DND-41 (cell line): ENCODE data around the gene GLTP.

Experiments used
- ATAC-seq: fragments of 200-7000 bp; cut with Tn5 transposase; 3 replicates; pipeline ENCODE4 v1.9.1; 2021; ENCODE audit warnings: low read depth; ENCODE audit not compliant: insufficient read depth
- DNase-seq: peaks from one replicate; pipeline ENCODE4 v3.0.0-alpha.2; 2020
- H2AFZ ChIP-seq: 2 replicates; pipeline ENCODE4 v1.6.0; 2012; ENCODE audit warnings: low read depth, low read length
- H3K27ac ChIP-seq: 2 replicates; pipeline ENCODE4 v1.5.1; 2012; ENCODE audit warnings: low read length, inconsistent platforms
- H3K27me3 ChIP-seq: fragments of 200-600 bp; sonication (generic); 2 replicates; pipeline ENCODE4 v1.6.0; 2012; ENCODE audit warnings: low read length, mild to moderate bottlenecking, inconsistent platforms; ENCODE audit not compliant: insufficient read depth, poor library complexity
- H3K36me3 ChIP-seq: 2 replicates; pipeline ENCODE4 v1.5.1; 2012; ENCODE audit warnings: low read length, inconsistent platforms; ENCODE audit not compliant: insufficient read depth
- H3K4me1 ChIP-seq: 2 replicates; pipeline ENCODE4 v1.5.1; 2012; ENCODE audit warnings: mild to moderate bottlenecking, low read length; ENCODE audit not compliant: insufficient read depth
- H3K4me2 ChIP-seq: 2 replicates; pipeline ENCODE4 v1.6.0; 2012; ENCODE audit warnings: mild to moderate bottlenecking, moderate library complexity, low read length, inconsistent platforms; ENCODE audit not compliant: insufficient read depth
- H3K4me3 ChIP-seq, 2 experiments: fragments of 200-600 bp in 1 of 2; shearing (Covaris generic) in 1 of 2; 2 replicates each; pipeline ENCODE4 v1.5.1; 2012 to 2016; ENCODE audit warnings: inconsistent platforms in 2 of 2, low read length in 2 of 2, mild to moderate bottlenecking in 2 of 2, low read depth in 1 of 2, moderate library complexity in 1 of 2
- H3K79me2 ChIP-seq: 2 replicates; pipeline ENCODE4 v1.6.0; 2012; ENCODE audit warnings: low read length, inconsistent platforms; ENCODE audit not compliant: insufficient read depth
- H3K9ac ChIP-seq: 2 replicates; pipeline ENCODE4 v1.6.0; 2012; ENCODE audit warnings: low read depth, mild to moderate bottlenecking, inconsistent platforms, low read length, moderate library complexity
- H3K9me3 ChIP-seq: 2 replicates; pipeline ENCODE4 v1.5.1; 2012; ENCODE audit warnings: low read length, moderate library complexity, mild to moderate bottlenecking, inconsistent platforms; ENCODE audit not compliant: insufficient read depth, severe bottlenecking
- H4K20me1 ChIP-seq: 2 replicates; pipeline ENCODE4 v1.6.0; 2012; ENCODE audit warnings: low read length; ENCODE audit not compliant: insufficient read depth
- EZH2 ChIP-seq: IDR thresholded peaks from 3 replicates; pipeline ENCODE4 v1.6.1; 2012; ENCODE audit warnings: borderline replicate concordance, low read depth, mild to moderate bottlenecking, moderate library complexity, low read length, inconsistent platforms; ENCODE audit not compliant: severe bottlenecking
- TF ChIP-seq, protein P1 (sequence below): IDR thresholded peaks from 2 replicates; pipeline ENCODE4 v1.5.1; 2012; ENCODE audit warnings: borderline replicate concordance, low read length, moderate library complexity, mild to moderate bottlenecking; ENCODE audit not compliant: poor library complexity, severe bottlenecking; ENCODE audit errors: extremely low read depth

GLTP gene

GRCh38 chr12:109920261-109920780, 40.0 kb upstream of the GLTP start:
- ATAC-seq = no peak
- no peak overlapping the region for H3K4me2 ChIP-seq
- H3K9me3 ChIP-seq = no peaks in the 10 kb centered on the region
- H3K36me3 ChIP-seq = peaks cover 53% of the 10 kb centered on the region
- TF ChIP-seq, protein P1, sequence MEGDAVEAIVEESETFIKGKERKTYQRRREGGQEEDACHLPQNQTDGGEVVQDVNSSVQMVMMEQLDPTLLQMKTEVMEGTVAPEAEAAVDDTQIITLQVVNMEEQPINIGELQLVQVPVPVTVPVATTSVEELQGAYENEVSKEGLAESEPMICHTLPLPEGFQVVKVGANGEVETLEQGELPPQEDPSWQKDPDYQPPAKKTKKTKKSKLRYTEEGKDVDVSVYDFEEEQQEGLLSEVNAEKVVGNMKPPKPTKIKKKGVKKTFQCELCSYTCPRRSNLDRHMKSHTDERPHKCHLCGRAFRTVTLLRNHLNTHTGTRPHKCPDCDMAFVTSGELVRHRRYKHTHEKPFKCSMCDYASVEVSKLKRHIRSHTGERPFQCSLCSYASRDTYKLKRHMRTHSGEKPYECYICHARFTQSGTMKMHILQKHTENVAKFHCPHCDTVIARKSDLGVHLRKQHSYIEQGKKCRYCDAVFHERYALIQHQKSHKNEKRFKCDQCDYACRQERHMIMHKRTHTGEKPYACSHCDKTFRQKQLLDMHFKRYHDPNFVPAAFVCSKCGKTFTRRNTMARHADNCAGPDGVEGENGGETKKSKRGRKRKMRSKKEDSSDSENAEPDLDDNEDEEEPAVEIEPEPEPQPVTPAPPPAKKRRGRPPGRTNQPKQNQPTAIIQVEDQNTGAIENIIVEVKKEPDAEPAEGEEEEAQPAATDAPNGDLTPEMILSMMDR = no peak
- no peak for TF ChIP-seq EZH2
- no peak for DNase-seq
- H3K27ac ChIP-seq = no peak overlapping the region
- no peaks in the 10 kb centered on the region for H3K4me1 ChIP-seq
- no peak overlapping the region for H3K9ac ChIP-seq
- H3K79me2 ChIP-seq = no peaks in the 10 kb centered on the region
- no peak overlapping the region for H2AFZ ChIP-seq
- no peak overlapping the region for H3K4me3 ChIP-seq
- no peaks in the 10 kb centered on the region; the same call in 1 of the 2 replicates for H4K20me1 ChIP-seq
- H3K27me3 ChIP-seq = no peaks in the 10 kb centered on the region

DNA sequence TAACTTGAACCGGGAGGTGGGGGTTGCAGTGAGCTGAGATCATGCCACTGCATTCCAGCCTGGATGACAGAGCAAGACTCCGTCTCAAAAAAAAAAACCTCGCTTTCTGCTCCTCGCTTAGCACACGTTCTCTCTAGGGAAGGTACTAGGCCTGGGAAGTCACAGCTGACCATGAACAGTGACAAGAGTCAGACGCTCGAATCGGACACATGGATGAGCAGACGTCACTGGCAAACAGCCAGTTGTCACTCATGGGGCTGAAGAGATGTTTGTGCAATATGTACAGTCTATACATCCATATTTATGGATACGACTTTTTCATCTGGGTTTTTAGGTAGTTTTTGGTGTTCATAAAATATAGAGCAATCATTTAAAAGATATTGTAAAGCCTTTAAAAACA, 39.1 kb upstream of the GLTP start:
- ATAC-seq (no peak), DNase-seq (no peak)
- TF ChIP-seq, protein P1 = no peak
- TF ChIP-seq EZH2 = no peak
- Histone ChIP-seq H3K4me3 (no peak overlapping the region), H3K9ac (no peak overlapping the region), H3K27me3 (no peaks in the 10 kb centered on the region), H3K79me2 (no peaks in the 10 kb centered on the region), H2AFZ (no peak overlapping the region), H3K4me1 (no peaks in the 10 kb centered on the region), H3K27ac (no peak overlapping the region), H4K20me1 (no peaks in the 10 kb centered on the region; the same call in 1 of the 2 replicates), H3K9me3 (no peaks in the 10 kb centered on the region), H3K4me2 (no peak overlapping the region), H3K36me3 (peaks cover 61% of the 10 kb centered on the region)

DNA sequence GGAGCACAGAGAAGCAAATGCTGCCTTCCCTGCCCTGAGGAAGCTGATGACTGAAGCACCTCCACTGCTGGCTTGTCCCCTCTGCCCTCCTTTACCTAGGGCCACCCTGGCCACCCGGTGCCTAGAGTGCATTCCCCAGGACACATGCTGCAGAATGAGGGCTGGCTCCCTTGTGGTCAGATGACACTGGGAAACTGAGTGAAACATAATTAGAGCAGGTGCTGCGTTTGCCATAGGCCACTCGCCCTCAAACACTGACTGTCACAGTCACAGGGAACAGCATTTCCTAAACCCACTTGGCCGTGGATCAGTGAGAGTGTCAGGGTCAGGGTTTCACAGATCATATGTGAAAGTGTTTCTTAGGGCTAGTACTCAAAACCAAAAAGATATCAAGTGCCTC, 35.7 kb upstream of the GLTP start:
- Histone ChIP-seq H3K4me1 (no peaks in the 10 kb centered on the region), H3K27ac (no peak overlapping the region), H4K20me1 (no peaks in the 10 kb centered on the region; the same call in 1 of the 2 replicates), H3K27me3 (no peaks in the 10 kb centered on the region), H3K9ac (no peak overlapping the region), H3K79me2 (no peaks in the 10 kb centered on the region), H3K4me2 (no peak overlapping the region), H3K4me3 (no peak overlapping the region), H3K9me3 (no peaks in the 10 kb centered on the region), H2AFZ (no peak overlapping the region), H3K36me3 (peaks cover 90% of the 10 kb centered on the region)
- ATAC-seq (no peak), DNase-seq (no peak)
- TF ChIP-seq EZH2 = no peak
- TF ChIP-seq, protein P1 = no peak
